Suppressor macrophage treated with lipopolysaccharide for 1 hour (primary cell): ENCODE results near the gene GPHN.

Experiments
- DNase-seq, 3 donors: peaks; one replicate each; pipeline ENCODE4 v3.0.0-alpha.2; 2020 to 2022

The GPHN gene

GRCh38 chr14:66507722-66508546 is at the start of gene GPHN:
Gene GPHN, plus strand, starts transcription at chr14:66508147.
- peak; percentile 96 for DNase-seq

GRCh38 chr14:66459603-66460002 is 48.3 kb upstream of the GPHN start:
- DNase-seq, result no peak

- DNase-seq, result no peak
These were observed 43.7 kb upstream of the GPHN start for GRCh38 chr14:66464261-66464660.

DNA sequence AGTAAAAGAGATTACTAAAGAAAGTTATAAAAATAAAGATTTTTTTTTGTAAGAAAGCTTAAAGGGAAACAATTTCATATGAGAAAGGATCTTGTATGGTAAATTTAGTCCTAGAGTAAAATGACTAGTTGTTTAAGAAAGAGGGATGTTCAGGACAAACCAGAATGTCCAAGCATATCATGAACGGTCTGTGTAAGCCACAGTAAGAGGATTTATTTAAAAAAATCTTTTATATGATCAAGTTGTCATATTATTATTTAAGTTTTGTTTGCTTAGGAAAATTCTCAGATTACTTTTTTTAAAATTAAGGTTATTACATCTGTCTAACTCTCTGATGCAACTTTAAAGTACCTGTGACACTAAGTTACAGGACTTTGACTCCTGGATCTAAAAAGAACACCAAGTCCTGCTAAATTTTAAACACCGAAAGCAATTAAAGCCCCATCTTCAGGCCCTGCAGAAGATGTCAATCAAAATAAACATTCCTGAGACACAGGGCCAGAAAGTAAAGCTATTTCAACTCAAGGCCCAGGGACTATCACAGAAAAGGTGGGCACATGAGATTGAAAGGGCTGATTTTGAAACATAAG is 39.1 kb upstream of the GPHN start:
- no peak for DNase-seq

DNA sequence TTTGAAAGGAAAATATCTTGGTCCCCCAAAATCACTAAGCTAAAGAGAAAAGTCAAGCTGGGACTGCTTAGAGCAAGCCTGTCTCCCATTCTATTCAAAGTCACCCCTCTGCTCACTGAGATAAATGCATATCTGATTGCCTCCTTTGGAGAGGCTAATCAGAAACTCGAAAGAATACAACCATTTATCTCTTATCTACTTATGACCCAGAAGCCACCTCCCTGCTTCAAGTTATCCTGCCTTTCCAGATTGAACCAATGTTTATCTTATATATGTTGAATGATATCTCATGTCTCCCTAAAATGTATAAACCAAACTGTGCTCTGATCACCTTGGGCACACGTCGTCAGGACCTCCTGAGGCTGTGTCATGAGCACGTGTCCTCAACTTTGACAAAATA is 36.4 kb upstream of the GPHN start:
- DNase-seq, result no peak

- no peak for DNase-seq
These were observed 35.7 kb upstream of the GPHN start for GRCh38 chr14:66472251-66472650.

- no peak for DNase-seq
These were observed 34.7 kb upstream of the GPHN start for GRCh38 chr14:66473223-66473622.

DNA sequence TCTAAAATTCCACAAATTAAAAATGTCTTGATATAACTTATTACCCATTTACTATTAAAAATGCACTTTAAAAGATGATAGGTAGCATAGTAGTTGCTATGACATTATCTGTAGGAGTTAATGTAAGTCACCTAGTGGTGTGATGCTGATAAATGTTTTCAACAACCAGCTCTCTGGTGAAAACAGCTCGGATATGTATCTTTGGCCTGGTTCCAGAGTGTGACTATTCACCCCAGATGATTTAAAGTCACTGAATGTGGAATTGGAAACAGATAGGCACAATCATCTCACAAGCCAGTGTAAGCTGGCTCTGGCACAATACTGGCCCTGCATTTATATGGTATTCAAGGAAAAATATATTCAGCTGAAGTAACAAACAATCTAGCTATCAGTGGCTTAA is 31.0 kb upstream of the GPHN start:
- no peak for DNase-seq

- DNase-seq, result no peak
These were observed 30.4 kb upstream of the GPHN start for GRCh38 chr14:66477567-66477966.

DNA sequence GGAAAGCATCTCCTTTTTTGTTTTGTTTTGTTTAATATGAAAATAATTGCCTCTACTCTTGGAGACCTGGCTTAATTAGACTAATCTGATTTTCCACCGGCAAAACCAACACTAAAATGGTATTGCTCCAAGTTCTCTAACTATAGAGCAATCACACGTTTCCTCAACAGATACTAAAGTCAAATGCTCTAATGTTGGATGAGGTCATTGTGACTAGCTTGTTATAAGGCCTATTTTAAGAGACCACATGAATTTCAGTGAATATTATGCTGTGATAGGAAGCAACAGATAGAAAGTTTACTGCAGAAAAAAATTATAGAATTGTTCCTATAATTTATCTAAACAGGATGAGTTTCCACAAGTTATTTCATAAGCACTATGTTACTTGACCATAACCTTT is 25.1 kb upstream of the GPHN start:
- DNase-seq, result no peak

- DNase-seq, result no peak
These were observed 24.6 kb upstream of the GPHN start for GRCh38 chr14:66483322-66483721.

GRCh38 chr14:66485029-66485428 is 22.9 kb upstream of the GPHN start:
- DNase-seq, result no peak

GRCh38 chr14:66485910-66486421 is 22.0 kb upstream of the GPHN start, which contains the start of gene CCDC196:
Gene CCDC196, plus strand, starts transcription at chr14:66486371. Its CDS starts 132 bp downstream, at chr14:66486503.
- DNase-seq, result no peak

DNA sequence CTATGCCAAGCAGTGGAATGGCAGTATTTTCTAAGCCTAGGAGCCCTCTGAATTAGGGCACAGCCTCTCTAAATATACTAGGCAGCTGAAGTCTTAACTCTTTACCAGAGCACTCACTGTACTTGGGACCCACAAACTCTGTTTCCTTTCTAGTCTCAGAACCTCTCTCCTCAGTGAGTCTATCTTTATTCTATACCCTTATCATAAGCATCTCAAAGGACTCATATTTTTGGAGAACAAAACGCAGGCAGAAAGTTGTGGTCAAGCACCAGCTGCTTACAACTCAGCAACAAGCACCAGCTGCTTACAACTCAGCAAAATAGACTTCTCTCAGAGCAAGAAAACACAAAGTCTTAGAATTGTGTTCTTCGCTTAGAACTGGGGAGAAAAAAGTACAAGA is 20.8 kb upstream of the GPHN start:
- DNase-seq, result no peak

- no peak for DNase-seq
These were observed 17.5 kb upstream of the GPHN start for GRCh38 chr14:66490143-66491111.

DNA sequence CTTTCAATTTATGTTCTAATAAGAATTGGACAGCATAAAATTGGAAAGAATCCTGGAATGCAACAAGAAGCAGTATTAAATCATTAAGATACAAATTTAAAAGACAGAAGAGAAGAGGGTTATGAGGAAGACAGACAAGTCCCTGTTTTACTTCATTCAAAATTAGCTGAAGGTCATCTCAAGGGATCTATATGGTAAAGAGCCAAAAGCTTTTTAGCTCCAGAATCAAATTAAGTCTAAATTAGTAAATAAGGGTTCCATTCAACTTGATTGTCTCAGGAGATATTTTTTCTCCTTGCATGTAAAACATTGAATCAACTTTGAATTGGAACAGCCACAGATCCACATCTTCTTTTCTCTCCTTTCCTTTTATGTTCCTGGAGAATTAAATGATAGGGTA is 14.2 kb upstream of the GPHN start:
- DNase-seq, result no peak

DNA sequence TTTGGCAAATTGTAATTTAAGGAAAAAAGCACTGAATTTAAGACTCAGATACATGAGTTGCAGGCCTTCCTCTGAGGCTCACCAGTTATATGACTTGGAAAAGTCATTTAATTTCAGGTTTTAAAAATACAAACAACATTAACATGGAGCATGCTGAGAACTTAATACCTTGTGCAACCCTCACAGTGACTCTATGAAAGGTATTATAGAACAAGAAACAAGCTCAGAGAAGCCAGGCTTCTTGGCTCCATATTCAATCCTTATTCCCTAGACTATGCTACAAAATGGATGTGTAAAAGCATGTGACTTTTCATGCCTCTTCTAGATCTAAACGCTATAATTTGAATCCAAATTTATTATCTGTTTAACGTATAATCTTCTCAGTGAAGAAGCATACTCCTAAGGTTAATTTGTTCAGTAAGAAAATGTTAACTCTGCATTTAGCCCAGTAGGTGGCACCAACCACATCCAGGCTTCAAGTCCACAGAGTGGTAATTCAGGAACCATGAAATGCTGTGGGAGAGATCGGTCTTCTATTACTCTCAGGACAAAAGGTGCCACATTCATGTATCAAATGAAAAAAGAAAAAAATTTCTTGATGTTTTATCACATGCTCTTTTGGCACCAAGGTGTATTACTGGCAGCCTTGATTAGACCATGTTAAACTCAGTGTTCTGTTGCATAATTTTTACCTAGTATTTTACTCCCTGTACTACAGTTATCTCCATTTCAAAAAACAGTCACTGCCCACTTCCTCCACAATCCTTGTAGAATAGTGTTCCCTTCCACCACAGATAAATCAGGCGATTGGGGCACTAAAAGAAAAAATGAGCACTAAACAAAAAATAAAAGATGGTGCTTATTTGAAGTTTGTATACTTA is 12.5 kb upstream of the GPHN start:
- DNase-seq, result peak; percentile 68 to 79 (median 73)

DNA sequence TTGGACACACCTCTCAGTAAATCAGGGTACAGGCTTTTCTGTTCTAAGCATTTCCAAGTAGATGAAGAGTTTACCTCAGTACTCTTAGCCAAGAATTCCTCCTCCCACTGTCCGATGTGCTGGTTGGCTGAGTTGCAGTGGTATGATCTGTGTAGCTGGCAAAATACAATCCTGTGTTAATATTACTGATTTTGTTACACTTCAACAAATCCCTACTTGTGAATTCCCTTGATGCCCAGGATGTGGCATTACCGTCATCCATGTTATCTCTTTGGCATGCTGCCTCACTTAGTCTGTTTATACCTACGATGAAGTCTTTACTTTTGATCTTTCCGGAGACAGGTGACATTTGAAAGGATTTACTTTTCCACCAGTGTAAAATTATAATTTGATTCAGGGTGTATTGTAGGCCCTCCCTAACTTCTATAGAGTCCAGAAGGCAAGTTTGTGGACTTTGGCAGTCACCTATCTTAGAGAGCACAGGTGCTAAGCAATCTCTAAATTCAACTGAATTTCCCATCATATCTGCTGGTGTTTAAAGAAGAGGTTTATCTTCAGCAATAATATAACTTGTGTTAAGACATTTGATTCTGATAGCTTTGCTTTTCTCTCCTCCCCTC is 11.6 kb upstream of the GPHN start:
- DNase-seq, result no peak

DNA sequence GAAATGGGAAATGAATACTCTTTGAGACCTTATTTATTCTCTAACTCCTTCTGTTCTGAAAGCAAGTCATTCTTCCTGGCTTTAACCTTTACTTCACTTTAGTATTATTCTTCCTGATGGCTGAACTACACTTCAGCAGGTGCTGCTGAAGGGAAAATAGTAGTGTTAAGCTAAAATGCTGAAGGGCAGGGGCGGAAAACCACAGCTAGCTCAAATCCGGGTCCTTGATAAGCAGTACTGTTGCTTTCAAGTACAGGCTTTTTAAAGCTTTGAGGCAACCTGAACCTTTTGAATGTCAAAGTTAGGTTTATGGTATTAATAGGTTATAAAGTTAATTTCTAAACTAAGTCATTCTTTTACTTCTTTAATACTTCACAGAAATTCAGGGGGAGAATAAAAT is 11.0 kb upstream of the GPHN start:
- no peak for DNase-seq

DNA sequence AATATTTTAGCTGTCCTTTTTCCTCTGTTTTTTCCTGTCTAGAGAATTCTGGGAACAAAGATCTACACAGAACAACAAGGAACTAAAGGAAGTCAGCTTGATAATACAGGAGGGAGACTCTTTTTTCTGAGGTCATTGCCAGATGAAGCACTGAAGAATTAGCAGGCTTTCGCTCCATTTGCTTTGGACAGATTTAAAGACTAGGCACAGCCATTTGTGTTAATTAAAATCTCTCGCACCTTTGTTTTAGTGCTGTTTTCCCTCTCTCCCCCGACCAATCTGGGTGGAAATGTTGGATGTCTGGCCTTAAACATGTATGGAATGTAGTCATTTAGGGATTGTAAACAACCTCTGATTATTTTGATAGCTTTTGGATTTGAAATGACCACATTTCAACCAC is 9.6 kb upstream of the GPHN start:
- no peak for DNase-seq

DNA sequence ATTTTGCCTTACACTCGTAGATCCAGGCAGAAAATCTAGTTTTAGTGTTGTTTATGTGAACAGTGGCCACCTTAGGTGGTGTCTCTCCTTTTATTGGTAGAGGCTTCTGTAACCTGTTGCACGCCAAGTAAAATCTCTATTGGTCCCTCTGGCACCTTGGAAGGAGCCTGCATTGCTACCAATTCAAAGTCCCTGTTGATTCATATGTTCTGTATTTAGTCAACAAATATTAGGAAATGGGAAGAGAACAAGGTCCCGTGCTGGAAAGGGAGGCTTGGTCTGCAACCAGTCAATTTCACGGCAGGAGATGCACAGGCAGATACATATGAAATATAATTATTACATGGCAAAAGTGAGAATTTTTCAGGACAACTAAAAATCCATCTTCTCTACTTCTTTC is 6.4 kb upstream of the GPHN start:
- peak in 1 of 3 donors; percentile 2 for DNase-seq

DNA sequence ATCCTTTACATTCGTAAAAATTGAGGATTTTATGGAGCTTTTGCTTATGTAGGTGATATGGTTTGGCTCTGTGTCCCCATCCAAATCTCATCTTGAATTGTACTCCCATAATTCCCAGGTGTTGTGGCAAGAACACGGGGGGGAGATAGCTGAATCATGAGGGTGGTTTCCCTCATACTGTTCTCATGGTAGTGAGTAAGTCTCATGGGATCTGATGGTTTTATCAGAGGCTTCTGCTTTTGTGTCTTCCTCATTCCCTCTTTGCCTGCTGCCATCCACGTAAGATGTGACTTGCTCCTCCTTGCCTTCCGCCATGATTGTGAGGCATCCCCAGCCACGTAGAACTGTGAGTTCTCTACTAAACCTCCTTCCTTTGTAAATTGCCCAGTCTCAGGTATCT is 5.1 kb upstream of the GPHN start:
- peak; percentile 53 to 68 (median 64) for DNase-seq
